Naive thymus-derived CD8-positive, alpha-beta T cell (primary cell): ENCODE measurements around the gene GPR107. TPM values are rescaled to one million over a fixed set of nuclear protein-coding genes. Genes with fewer than 3 reads are reported as not detected.

Source experiments
- ATAC-seq, 2 donors: fragments of 150-1000 bp; cut with Tn5 transposase in 1 of 2; sonication (Bioruptor Pico), chemical (Tn5 transposase) in 1 of 2; 1 replicate in 1 of 2; 2 replicates in 1 of 2; pipeline ENCODE4 v1.10.0; 2021; ENCODE audit warnings: mild to moderate bottlenecking in 2 of 2, moderate library complexity in 2 of 2
- POLR2A ChIA-PET: fragments of 350-600 bp; sonication (Branson Sonifier 250); formaldehyde crosslinking; loops from one replicate; lab custom pipeline; 2021; ENCODE audit warnings: antibody characterized with exemption; lab: Charles Lee
- DNase-seq, 10 donors: peaks; one replicate each; pipeline versions ENCODE4 v3.0.0 to v3.0.0-alpha.2; 2020 to 2022
- H3K27ac Mint-ChIP-seq, 10 donors: one replicate each; pipeline ENCODE4 v1.8.0; 2020 to 2022; ENCODE audit warnings: mild to moderate bottlenecking in 10 of 10, mixed read lengths in 10 of 10, moderate library complexity in 4 of 10, inconsistent platforms in 1 of 10
- H3K27me3 Mint-ChIP-seq, 5 donors: one replicate each; pipeline ENCODE4 v1.8.0; 2021 to 2022; ENCODE audit warnings: mixed read lengths in 5 of 5
- H3K36me3 Mint-ChIP-seq, 3 donors: one replicate each; pipeline ENCODE4 v1.8.0; 2020 to 2022; ENCODE audit warnings: mixed read lengths in 3 of 3, mild to moderate bottlenecking in 2 of 3, inconsistent platforms in 1 of 3
- H3K4me1 Mint-ChIP-seq, 4 donors: one replicate each; pipeline ENCODE4 v1.8.0; 2021 to 2022; ENCODE audit warnings: mixed read lengths in 4 of 4
- H3K4me3 Mint-ChIP-seq, 10 donors: one replicate each; pipeline ENCODE4 v1.8.0; 2020 to 2022; ENCODE audit warnings: mild to moderate bottlenecking in 10 of 10, mixed read lengths in 10 of 10, moderate library complexity in 6 of 10, inconsistent platforms in 1 of 10
- H3K9me3 Mint-ChIP-seq, 9 donors: one replicate each; pipeline ENCODE4 v1.8.0; 2020 to 2022; ENCODE audit warnings: mixed read lengths in 9 of 9, mild to moderate bottlenecking in 3 of 9, inconsistent platforms in 1 of 9, moderate library complexity in 1 of 9
- polyA plus RNA-seq, 3 donors: library from polyadenylated mRNA; unstranded; fragments of 300-500 nt; fragmentation: Illumina TruSeq; gene quantifications; one replicate each; pipeline ENCODE4 v1.2.3, GENCODE V29; 2021
- total RNA-seq, 8 experiments: library from RNA in 2 of 8; stranded (reverse) in 2 of 8; gene quantifications; one replicate each; pipeline ENCODE4 v1.2.3 and lab custom pipeline; 2021 to 2026

Gene GPR107
- total and polyA plus RNA-seq, 5 experiments from 2014 or later: 1.4 to 25.3 (median 3.2) TPM

DNA sequence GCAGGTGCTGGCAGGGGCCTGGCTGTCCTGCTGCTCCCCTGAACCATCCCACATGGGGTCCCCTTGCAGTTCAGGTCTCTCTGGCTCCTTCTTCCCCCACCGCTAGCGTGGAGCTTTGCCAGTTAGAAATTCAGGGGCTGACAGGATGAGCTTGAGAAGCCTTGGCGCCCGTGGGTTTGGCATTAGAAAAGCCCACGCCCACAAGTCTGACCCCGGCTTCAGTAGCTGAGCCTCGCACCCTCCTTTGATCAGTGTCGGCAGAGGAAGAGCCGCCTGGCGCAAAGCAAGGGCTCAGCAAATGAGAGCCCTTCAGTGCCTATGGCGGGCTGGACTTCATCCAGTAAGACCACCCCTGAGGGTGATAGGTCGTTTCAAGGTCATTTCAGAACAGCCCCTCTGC, 88.3 kb downstream of the GPR107 start:
- DNase-seq (no peak), ATAC-seq (no peak)
- Mint-ChIP-seq H3K4me1 (peaks cover 24 to 60% (median 48%) of the 10 kb centered on the region in 4 donors), H3K4me3 (no peak overlapping the region), H3K36me3 (peaks cover 0 to 6% (median 0%) of the 10 kb centered on the region in 3 donors), H3K9me3 (no peaks in the 10 kb centered on the region), H3K27me3 (peaks cover 6 to 30% (median 19%) of the 10 kb centered on the region in 5 donors), H3K27ac (no peak overlapping the region)
- POLR2A ChIA-PET: interaction anchor here (0.6 to 1.5 kb wide), 2 partner anchors 11 to 14 kb away, joined by 4 to 6 read pairs; no protein-coding TSS in a partner anchor

GRCh38 chr9:130142641-130143040, 88.9 kb downstream of the GPR107 start:
- POLR2A ChIA-PET: interaction anchor here (0.6 to 1.5 kb wide), 2 partner anchors 11 to 14 kb away, joined by 4 to 6 read pairs; no protein-coding TSS in a partner anchor
- DNase-seq: no peak
- peaks cover 24 to 58% (median 48%) of the 10 kb centered on the region in 4 donors for H3K4me1 Mint-ChIP-seq

DNA sequence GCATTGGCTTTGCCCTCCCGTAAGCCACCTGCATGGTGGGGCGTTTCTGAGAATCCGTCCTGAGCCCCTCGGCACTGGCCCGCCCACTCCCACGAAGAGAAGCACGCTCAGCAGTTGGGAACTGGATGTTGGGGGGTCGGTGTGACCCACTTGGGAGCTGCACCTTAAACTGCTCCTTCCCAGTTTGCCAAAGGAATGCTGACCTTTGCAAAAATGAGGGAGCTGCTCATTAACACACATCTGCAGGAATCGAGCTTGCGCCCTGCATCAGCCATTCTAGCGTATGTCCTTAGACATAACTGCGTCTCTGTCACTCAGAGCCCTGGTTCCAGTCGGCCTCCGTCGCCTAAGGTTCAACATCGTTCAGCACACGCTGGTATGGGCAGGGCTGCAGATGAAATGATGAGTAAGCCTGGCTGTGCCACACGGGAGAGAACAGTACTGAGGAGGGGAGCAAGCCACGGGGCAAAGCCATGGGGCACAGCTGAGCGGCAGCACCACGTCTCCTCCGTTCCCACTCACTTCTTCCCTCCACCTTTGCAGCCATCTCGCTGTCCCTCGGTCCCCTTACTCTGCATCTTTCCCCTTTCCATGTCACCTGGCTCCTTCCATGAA, 89.7 kb downstream of the GPR107 start:
- DNase-seq (no peak), ATAC-seq (peak in 1 of 2 donors; percentile 21)
- Mint-ChIP-seq H3K9me3 (no peaks in the 10 kb centered on the region), H3K36me3 (no peaks in the 10 kb centered on the region), H3K4me1 (peaks cover 22 to 53% (median 43%) of the 10 kb centered on the region in 4 donors), H3K27me3 (peaks cover 6 to 31% (median 19%) of the 10 kb centered on the region in 5 donors), H3K27ac (peak overlapping the region in 5 of 10 donors; percentile 19 to 56 (median 27)), H3K4me3 (peak overlapping the region in 9 of 10 donors; percentile 44 to 78 (median 61))
- POLR2A ChIA-PET: interaction anchor here (1.1 kb wide), 1 partner anchor 8 kb away, joined by 4 read pairs; no protein-coding TSS in a partner anchor

More at GRCh38 chr9:130142641-130143040, 88.9 kb downstream of the GPR107 start:
- Mint-ChIP-seq H3K36me3 (peaks cover 0 to 2% (median 0%) of the 10 kb centered on the region in 3 donors), H3K27me3 (peaks cover 6 to 31% (median 19%) of the 10 kb centered on the region in 5 donors), H3K9me3 (no peaks in the 10 kb centered on the region), H3K4me3 (no peak overlapping the region), H3K27ac (peak overlapping the region in 2 of 10 donors; percentile 4 to 7)
- ATAC-seq: no peak

DNA sequence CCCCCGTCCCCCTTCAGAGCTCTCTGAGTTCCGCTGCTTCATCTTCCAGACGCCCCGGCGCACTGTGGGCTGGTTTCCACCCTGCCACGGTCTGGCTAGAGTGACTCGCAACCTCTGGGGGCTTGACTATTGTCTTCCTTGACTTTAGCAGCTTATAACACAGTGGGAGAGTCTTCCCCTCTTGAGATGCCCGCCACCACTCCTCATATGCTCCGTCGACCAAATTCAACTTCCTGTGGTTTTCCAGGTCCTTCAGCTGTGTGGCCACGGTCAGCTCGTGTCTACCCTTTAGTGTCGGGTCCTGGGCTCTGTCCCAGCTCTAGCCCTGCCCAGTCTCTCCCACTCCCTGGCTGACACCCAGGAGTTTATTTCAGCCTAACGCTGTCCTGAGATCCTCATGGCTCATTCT, 90.3 kb downstream of the GPR107 start:
- peak in 2 of 10 donors; percentile 18 to 24 for DNase-seq
- Mint-ChIP-seq H3K36me3 (no peaks in the 10 kb centered on the region), H3K4me1 (peaks cover 16 to 47% (median 38%) of the 10 kb centered on the region in 4 donors), H3K27me3 (peaks cover 6 to 31% (median 19%) of the 10 kb centered on the region in 5 donors), H3K27ac (peak overlapping the region in 5 of 10 donors; percentile 25 to 68 (median 49)), H3K4me3 (peak overlapping the region in 9 of 10 donors; percentile 44 to 78 (median 61)), H3K9me3 (no peaks in the 10 kb centered on the region)
- POLR2A ChIA-PET: interaction anchor here (1.1 kb wide), 1 partner anchor 9 kb away, joined by 4 read pairs; no protein-coding TSS in a partner anchor
- ATAC-seq: peak; percentile 54 to 61

DNA sequence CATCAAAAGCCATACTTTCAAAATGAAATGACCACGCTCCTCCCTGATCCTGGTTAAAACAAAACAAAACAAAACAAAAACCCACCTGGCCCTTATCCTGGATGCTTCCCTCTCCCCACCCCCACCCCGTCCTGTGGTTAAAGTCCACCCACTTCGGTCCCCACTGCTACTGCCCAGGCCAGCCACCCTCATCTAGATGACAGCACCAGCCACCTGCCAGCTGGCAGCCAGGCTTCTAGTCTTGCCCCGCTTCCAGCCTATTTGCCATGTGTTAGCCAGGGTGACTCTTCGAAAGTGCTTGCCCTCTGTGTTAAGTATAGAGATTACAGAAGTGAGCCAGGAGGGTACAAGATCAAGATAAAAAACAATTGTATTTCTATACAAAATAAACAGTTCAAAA, 91.0 kb downstream of the GPR107 start:
- H3K4me1 Mint-ChIP-seq: peaks cover 13 to 39% (median 31%) of the 10 kb centered on the region in 4 donors
- H3K4me3 Mint-ChIP-seq: peak overlapping the region in 3 of 10 donors; percentile 38 to 78 (median 53)
- H3K9me3 Mint-ChIP-seq: no peaks in the 10 kb centered on the region
- ATAC-seq: no peak
- DNase-seq: no peak
- POLR2A ChIA-PET: no interaction called here
- H3K27ac Mint-ChIP-seq: peak overlapping the region in 1 of 10 donors; percentile 51
- peaks cover 6 to 31% (median 19%) of the 10 kb centered on the region in 5 donors for H3K27me3 Mint-ChIP-seq
- H3K36me3 Mint-ChIP-seq: no peaks in the 10 kb centered on the region

GRCh38 chr9:130145658-130146057, 92.0 kb downstream of the GPR107 start:
- Mint-ChIP-seq H3K27me3 (peaks cover 6 to 31% (median 19%) of the 10 kb centered on the region in 5 donors), H3K9me3 (no peaks in the 10 kb centered on the region), H3K4me1 (peaks cover 11 to 30% (median 21%) of the 10 kb centered on the region in 4 donors), H3K27ac (peak overlapping the region in 1 of 10 donors; percentile 27), H3K36me3 (no peaks in the 10 kb centered on the region), H3K4me3 (no peak overlapping the region)
- no peak for DNase-seq
- POLR2A ChIA-PET: no interaction called here
- ATAC-seq: no peak

- Mint-ChIP-seq H3K9me3 (no peaks in the 10 kb centered on the region), H3K36me3 (no peaks in the 10 kb centered on the region), H3K27me3 (peaks cover 6 to 31% (median 19%) of the 10 kb centered on the region in 5 donors), H3K4me1 (peaks cover 9 to 16% (median 13%) of the 10 kb centered on the region in 4 donors), H3K27ac (no peak overlapping the region), H3K4me3 (no peak overlapping the region)
- ATAC-seq (no peak), DNase-seq (no peak)
- POLR2A ChIA-PET: interaction anchor here (0.6 kb wide), 1 partner anchor 261 kb away, joined by 5 read pairs; no protein-coding TSS in a partner anchor
These were observed 93.5 kb downstream of the GPR107 start for GRCh38 chr9:130147198-130147597.

GRCh38 chr9:130147910-130148309, 94.2 kb downstream of the GPR107 start:
- DNase-seq (no peak), ATAC-seq (no peak)
- H3K4me3 Mint-ChIP-seq: no peak overlapping the region
- no peak overlapping the region for H3K27ac Mint-ChIP-seq
- H3K27me3 Mint-ChIP-seq: peaks cover 6 to 31% (median 19%) of the 10 kb centered on the region in 5 donors
- no peaks in the 10 kb centered on the region for H3K9me3 Mint-ChIP-seq
- peaks cover 9 to 15% (median 11%) of the 10 kb centered on the region in 4 donors for H3K4me1 Mint-ChIP-seq
- no peaks in the 10 kb centered on the region for H3K36me3 Mint-ChIP-seq
- POLR2A ChIA-PET: interaction anchor here (0.6 kb wide), 1 partner anchor 155 kb away, joined by 3 read pairs; no protein-coding TSS in a partner anchor

GRCh38 chr9:130149031-130149430, 95.3 kb downstream of the GPR107 start:
- POLR2A ChIA-PET: interaction anchor here (0.6 kb wide), 1 partner anchor 71 kb away, joined by 3 read pairs; no protein-coding TSS in a partner anchor
- ATAC-seq (no peak), DNase-seq (no peak)
- H3K27me3 Mint-ChIP-seq: peaks cover 1 to 24% (median 13%) of the 10 kb centered on the region in 5 donors
- H3K27ac Mint-ChIP-seq: peak overlapping the region in 1 of 10 donors; percentile 34
- H3K36me3 Mint-ChIP-seq: no peaks in the 10 kb centered on the region
- no peaks in the 10 kb centered on the region for H3K9me3 Mint-ChIP-seq
- peaks cover 1 to 8% (median 4%) of the 10 kb centered on the region in 4 donors for H3K4me1 Mint-ChIP-seq
- no peak overlapping the region for H3K4me3 Mint-ChIP-seq

DNA sequence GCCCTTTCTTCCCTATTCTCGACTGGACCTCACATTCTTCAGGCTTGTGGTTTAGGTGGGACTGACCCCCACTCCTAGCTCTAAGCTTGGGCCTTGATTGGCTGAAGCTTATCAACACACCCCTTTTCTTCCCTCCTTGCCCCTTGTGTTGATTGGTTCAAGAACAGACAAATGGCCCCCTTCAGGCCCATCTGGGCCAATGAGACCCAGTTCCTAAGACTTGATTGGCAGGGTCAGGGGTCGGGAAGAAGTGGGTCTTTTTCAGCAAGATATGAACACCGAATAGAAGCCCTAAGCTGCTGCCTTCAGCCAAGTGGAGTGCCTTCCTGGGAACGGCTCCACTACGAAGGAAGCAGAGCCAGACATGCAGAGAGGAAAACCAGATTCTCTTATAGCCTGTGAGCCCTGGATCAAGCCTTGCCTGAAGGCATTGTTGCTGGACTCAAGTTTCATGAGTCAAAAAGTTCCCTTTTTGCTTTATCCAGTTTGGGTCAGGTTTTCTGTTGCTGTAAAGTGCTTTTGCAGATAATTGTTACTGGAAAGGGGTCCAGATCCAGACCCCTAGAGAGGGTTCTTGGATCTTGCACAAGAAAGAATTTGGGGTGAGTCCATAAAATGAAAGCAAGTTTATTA, 96.1 kb downstream of the GPR107 start:
- H3K4me3 Mint-ChIP-seq: no peak overlapping the region
- no peaks in the 10 kb centered on the region for H3K36me3 Mint-ChIP-seq
- DNase-seq (no peak), ATAC-seq (no peak)
- no peak overlapping the region for H3K27ac Mint-ChIP-seq
- peaks cover 0 to 2% (median 1%) of the 10 kb centered on the region in 4 donors for H3K4me1 Mint-ChIP-seq
- POLR2A ChIA-PET: no interaction called here
- H3K27me3 Mint-ChIP-seq: peaks cover 0 to 18% (median 9%) of the 10 kb centered on the region in 5 donors
- no peaks in the 10 kb centered on the region for H3K9me3 Mint-ChIP-seq

GRCh38 chr9:130150779-130151382, 97.2 kb downstream of the GPR107 start:
- H3K9me3 Mint-ChIP-seq: no peaks in the 10 kb centered on the region

GRCh38 chr9:130154816-130155215, 101.1 kb downstream of the GPR107 start:
- DNase-seq (no peak), ATAC-seq (no peak)
- Mint-ChIP-seq H3K27ac (no peak overlapping the region), H3K36me3 (no peaks in the 10 kb centered on the region), H3K9me3 (no peaks in the 10 kb centered on the region), H3K4me1 (no peaks in the 10 kb centered on the region), H3K27me3 (no peaks in the 10 kb centered on the region), H3K4me3 (no peak overlapping the region)
- POLR2A ChIA-PET: no interaction called here

More at GRCh38 chr9:130150779-130151382, 97.2 kb downstream of the GPR107 start:
- no peak for ATAC-seq
- H3K4me1 Mint-ChIP-seq: peaks cover 0 to 2% (median 0%) of the 10 kb centered on the region in 4 donors
- POLR2A ChIA-PET: no interaction called here
- H3K36me3 Mint-ChIP-seq: no peaks in the 10 kb centered on the region
- no peak for DNase-seq
- peaks cover 0 to 13% (median 5%) of the 10 kb centered on the region in 5 donors for H3K27me3 Mint-ChIP-seq
- H3K27ac Mint-ChIP-seq: peak overlapping the region in 1 of 10 donors; percentile 38
- H3K4me3 Mint-ChIP-seq: no peak overlapping the region
